ENCODE measurements around the gene HOXC11.

The HOXC11 gene

DNA sequence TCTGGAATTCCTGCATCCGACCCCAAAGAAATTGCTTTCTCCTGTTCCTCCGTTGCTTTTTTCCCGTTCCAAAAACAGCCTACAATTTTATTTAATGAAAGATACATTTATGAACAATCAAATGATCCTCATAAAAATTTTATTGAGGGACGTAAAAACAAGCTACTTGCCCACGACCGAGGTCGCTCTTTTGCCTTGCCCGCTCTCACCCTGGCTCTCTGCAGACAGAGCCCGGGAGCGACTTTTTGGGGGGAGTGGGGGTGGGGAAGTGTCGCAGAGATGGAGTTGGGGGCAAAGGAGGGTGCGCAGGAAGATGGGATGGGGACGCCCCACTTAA lies 25.9 kb downstream of the HOXC11 start:
- no peak for DNase-seq

DNA sequence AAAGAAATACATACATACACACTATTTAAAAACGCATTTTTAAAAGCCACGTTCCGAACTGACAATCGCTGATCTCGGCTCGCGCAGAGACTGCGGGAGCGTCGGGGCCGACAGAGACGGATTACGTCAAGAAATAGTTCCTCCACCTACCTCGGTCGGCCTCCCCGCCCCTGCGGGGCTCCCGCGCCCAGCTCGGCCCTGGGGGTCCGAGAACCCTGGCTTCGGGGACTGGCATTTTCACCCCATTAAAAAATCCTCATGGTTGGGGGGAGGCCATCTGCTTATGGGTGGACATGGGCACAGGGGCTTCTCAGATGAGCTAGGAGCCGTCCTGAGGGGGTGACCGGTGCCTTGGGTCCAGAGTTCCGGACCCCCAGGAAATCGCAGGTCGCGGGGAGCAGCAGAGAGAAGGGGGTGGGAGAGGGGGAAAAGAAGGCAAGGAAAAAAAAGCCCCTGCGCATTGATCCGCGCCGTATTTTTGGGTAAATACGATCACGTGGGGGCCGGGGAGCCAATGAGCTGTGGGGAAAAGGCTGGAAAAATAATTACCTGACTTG lies 26.7 kb downstream of the HOXC11 start:
- DNase-seq = no peak

DNA sequence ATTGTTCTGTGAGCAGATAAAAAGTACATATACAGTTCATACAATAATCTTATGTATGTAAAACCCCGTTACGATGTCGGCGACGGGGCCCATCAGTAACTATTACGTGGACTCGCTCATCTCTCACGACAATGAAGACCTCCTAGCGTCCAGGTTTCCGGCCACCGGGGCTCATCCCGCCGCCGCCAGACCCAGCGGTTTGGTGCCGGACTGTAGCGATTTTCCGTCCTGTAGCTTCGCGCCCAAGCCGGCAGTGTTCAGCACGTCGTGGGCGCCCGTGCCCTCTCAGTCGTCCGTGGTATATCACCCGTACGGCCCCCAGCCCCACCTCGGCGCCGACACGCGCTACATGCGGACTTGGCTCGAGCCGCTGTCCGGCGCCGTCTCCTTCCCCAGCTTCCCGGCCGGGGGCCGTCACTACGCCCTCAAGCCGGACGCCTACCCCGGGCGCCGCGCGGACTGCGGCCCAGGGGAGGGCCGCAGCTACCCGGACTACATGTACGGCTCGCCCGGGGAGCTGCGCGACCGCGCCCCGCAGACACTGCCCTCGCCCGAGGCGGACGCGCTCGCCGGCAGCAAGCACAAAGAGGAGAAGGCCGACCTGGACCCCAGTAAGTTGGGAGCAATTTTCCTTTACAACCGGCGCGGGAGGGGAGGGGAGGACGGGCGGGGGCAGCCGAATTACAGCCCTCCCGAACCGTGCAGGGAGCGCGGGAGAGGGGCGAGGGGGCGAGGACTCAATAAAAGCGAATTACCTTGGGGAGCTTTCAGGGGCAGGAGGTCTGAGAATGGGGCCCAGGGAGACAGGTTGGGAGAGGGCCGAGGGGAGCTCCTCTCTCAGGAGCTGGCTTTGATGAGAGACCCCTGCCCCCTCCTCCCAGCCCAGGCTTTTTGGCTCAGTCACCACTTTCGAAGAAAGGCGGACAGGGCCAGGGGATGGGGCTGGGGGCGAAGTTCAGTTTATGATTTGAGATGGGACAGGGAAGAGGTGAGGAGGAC lies 27.5 kb downstream of the HOXC11 start, which contains the start of gene HOXC9:
TSS of gene HOXC9 (plus strand) at position 46 of the 999 bp plus-strand sequence. CDS start at position 74, 28 bp downstream.
- DNase-seq = no peak

GRCh38 chr12:54001283-54002187 lies 28.6 kb downstream of the HOXC11 start:
- DNase-seq = no peak

- DNase-seq = no peak
Observed at GRCh38 chr12:54002278-54002914, 29.5 kb downstream of the HOXC11 start.

DNA sequence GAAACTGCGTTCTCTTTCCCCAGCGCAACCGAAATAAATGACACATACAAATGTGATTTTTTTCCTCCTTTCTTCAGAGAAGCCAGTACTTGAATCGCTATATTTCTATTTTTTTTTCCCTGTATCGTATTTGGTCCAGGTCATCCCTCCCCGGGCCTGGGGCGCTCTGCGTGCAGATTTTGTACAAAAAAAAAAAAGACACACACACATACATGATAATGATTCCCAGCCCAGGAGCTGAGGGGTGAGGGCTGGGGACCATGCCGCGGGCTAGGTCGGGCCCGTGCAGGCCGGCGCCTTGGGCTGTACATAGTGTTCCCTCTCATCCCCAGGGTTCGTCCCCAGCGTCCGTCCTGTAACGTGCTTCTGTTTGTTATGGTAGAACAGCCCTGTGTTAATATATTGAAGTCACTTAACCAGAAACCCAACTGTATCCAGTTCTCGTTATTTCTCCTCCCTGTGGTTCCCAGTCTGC lies 30.0 kb downstream of the HOXC11 start:
- DNase-seq = no peak

DNA sequence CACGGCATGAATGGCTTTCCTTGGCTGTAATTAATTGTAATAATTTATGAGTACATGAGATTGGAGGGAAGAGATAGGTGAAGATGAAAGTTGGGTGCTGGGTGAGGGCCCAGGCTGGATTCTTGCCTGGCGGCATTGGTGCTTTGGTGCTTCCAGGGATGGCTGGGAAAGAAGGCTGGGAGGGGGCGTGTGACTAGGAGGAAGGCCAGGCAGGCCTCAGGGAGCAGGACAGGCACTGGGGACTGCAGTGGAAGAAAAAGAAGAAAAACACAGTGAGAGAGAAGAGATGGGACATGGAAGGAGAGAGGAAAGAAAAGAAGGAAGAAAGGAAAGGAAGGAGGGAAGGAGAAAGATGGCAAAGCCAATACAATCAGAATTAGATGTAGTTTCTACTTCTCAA lies 30.7 kb downstream of the HOXC11 start:
- DNase-seq = no peak

- no peak for DNase-seq
Observed at GRCh38 chr12:54004063-54004840, 31.3 kb downstream of the HOXC11 start.

DNA sequence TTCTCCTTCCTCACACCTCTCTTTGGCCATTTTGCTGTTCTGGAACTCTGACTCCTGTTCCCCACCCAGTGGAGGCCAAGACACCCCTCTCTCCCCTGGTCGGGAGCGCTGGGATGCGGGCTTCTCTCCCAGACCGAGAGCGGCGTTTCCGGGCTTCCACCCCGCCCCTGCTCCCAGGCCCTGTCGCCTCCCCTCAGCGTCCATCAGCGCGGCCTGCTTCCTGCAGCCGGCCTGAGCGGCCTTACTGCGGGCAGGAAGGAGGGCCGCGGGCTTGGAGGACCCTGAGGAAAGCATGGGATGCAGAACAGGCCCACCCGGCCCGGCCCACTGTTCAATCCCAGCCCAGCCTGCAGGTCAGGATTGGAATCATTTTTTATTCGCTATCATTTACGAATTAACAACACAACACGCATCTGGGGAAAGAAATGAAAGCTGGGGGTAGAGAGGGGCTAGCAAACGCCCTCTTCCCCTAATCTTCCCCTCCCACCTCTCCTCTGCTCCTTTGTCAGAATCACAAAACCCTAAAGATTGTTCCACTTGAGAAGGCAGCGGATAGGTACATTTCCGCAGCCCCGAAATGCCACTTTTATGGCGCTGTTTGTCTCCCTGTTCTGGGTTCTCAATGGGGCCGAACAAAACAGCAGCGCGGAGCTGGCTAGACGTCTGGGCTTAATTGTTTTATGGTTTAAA lies 32.1 kb downstream of the HOXC11 start:
- no peak for DNase-seq

- DNase-seq = no peak
Observed at GRCh38 chr12:54005531-54005852, 32.6 kb downstream of the HOXC11 start.

DNA sequence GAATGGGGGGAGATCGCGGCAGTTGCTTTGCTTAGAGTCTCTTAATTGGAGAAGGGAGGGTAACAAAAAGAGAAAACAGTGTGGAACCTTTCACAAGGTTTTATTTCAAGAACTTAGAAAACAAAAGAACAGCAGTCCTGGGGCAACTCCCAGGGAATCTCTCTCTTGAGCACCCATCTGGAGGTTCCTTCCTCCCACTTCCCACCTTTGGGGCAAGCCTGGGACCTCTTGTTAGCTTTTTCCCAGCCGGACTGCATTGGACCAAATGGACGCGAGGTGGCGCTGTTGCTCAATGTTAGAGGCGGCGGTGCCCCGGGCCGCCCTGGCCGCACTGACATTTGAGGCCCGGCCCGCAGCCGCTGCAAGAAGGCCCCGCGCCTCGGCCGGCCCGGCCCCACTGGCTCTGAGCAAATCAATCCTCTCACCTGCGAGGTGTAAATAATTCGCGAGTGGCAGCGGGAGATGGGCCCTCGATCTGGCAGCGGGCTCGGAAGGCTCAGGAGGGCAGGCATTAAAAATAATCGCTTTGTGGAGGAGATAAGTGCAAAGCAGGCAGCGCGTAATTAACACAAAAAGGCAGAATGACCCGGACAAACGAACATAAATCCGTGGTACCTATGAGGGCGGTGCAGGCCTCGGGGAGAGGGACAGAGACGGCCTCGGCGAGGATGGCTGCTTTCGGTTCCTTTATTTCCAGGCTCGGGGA lies 33.1 kb downstream of the HOXC11 start:
- peak; percentile 93 for DNase-seq

- no peak for DNase-seq
Observed at GRCh38 chr12:54006559-54007220, 33.8 kb downstream of the HOXC11 start.

- no peak for DNase-seq
Observed at GRCh38 chr12:54007538-54008259, 34.8 kb downstream of the HOXC11 start.

DNA sequence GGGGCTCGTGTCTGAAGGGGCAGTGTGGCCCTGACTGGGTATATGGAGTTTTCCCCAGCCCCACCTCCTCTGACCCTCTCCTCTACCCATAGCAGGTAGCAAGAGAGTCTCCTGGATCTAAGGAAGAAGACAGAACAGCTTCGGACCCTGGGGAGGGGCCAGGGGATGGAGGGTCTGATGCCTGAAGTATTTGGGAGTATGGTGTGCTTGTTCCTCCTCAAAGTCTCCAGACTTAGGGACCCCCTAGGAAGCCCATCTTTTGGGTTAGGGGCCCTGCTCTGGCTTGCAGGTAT lies 35.3 kb downstream of the HOXC11 start:
- no peak for DNase-seq

DNA sequence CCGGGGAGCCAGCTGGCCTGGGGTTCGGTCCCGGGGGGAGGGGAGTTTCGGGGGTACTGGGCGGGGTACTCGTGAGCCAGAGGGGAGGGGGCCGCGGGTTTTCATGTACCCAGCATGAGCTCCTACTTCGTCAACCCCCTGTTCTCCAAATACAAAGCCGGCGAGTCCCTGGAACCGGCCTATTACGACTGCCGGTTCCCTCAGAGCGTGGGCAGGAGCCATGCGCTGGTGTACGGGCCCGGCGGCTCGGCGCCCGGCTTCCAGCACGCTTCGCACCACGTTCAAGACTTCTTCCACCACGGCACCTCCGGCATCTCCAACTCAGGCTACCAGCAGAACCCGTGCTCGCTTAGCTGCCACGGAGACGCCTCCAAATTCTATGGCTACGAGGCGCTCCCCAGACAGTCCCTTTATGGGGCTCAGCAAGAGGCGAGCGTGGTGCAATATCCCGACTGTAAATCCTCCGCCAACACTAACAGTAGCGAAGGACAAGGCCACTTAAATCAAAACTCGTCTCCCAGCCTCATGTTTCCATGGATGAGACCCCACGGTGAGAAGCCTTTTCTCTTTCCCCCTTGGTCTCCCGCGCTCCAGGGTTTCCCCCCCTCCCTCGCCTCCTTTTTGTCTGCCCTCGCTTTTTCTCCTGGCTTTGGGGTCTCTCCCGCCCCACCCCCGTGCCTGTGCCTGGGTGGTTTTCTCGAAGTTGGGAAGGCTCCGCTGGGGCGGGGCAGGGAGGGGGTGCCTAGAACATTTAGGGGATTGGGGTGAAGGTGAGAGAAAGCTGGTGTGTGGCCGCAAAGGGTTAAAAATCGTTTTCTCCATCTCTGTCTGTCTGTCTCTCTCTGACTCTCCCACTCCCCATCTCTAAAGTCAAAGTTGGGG lies 36.5 kb downstream of the HOXC11 start:
- no peak for DNase-seq

GRCh38 chr12:54010053-54010971 lies 37.4 kb downstream of the HOXC11 start:
- DNase-seq = no peak

- no peak for DNase-seq
Observed at GRCh38 chr12:54010972-54011664, 38.2 kb downstream of the HOXC11 start.

All from right forelimb (tissue), 1 donor.